Omental fat pad (tissue), 4 donors: Measurements from ENCODE around the gene TMEM30A. TPM values are rescaled to one million over a fixed set of nuclear protein-coding genes. Genes with fewer than 3 reads are reported as not detected.

Source experiments
- ATAC-seq: fragments of 150-250 bp; one replicate; pipeline ENCODE4 v1.9.1; 2016; ENCODE audit warnings: mild to moderate bottlenecking, moderate library complexity; ENCODE audit not compliant: low FRiP score
- DNase-seq: peaks from one replicate; pipeline ENCODE4 v3.0.0-alpha.2; 2019; ENCODE audit warnings: low spot score
- CTCF ChIP-seq, 3 donors: fragments of 450-650 bp; IDR thresholded peaks; one replicate each; pipeline ENCODE4 v1.5.1; 2016 to 2017; ENCODE audit warnings: antibody characterized with exemption in 3 of 3, mild to moderate bottlenecking in 3 of 3, moderate library complexity in 2 of 3
- total RNA-seq, 4 donors: library from RNA; depleted of rRNA; stranded (reverse); fragments of >200 nt; gene quantifications; one replicate each; pipeline ENCODE4 v1.1.0, GENCODE V29; 2016

TMEM30A gene
- total RNA-seq = 10 to 100 TPM; 45.2 to 84.3 (median 58.4) TPM

GRCh38 chr6:75284632-75285282 lies at the start of gene TMEM30A:
Gene TMEM30A (minus strand): TSS chr6:75284792. CDS start chr6:75284638, 154 bp downstream.
- DNase-seq (peak; percentile 84), ATAC-seq (peak; percentile 100)
- TF ChIP-seq CTCF (IDR thresholded peaks at IDR 0.05) = no peak

DNA sequence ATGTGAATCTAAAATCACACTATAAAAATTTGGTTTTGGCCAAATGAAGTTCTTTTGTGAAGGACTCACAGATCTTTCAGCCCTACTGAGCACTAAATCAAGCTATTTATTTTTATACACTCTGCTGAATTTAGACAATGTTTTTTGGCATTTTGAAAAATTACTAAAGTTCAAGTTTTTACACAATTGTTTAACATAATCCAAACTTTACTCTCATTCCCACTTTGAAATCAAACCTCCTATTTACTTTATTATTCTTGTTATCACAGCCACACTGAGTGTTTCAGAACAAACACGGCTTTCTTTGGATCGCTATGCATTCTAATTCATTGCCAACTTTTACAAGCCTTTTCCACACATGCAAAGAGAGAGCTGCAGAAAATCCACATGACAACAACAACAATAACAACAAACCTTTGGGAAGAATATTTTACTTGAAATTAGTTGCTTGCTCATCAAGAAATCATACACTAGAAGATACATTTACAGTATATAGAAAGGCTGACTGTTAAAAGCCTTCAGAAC lies 49.1 kb upstream of the TMEM30A start:
- ATAC-seq (no peak), DNase-seq (no peak)
- no peak for TF ChIP-seq CTCF (IDR thresholded peaks at IDR 0.05)

DNA sequence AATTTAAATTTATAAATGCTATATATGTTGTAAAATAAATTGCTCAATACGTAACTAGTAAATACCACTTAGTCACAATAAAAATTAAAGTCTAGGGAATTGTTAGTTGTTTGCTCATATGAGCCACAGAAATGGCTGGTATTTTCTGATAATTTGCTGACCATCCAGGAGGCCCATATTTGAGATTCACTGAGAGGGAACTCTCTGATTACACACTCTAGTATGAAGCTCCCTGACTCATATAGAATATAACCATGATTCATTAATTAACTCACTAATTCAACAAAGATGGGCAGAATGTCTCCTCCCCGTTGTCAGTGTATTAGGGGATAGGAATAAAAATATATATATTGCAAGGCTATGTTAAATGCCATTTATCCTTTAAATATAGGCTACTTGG lies 46.6 kb upstream of the TMEM30A start:
- no peak for ATAC-seq
- no peak for DNase-seq
- TF ChIP-seq CTCF (IDR thresholded peaks at IDR 0.05) = no peak

DNA sequence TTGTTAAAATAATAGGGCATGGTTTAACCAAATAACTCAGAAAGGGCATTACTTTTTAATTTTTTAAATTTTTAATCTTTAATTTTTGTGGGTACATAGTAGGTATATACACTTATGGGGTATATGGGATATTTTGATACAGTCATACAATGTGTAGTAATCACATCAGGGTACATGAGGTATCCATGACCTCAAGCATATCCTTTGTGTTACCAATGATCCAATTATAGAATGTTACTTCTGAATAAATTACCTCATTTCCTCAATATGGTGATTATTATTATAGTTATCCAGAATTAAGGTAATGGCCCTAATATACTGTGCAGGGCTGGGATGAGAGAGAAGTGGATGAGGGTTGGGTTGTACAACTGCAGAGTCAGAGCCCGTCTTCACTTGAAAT lies 45.1 kb upstream of the TMEM30A start:
- ATAC-seq = no peak
- no peak for TF ChIP-seq CTCF (IDR thresholded peaks at IDR 0.05)
- DNase-seq = no peak

GRCh38 chr6:75327807-75328206 lies 43.2 kb upstream of the TMEM30A start:
- no peak for TF ChIP-seq CTCF (IDR thresholded peaks at IDR 0.05)

GRCh38 chr6:75326557-75327258 lies 42.1 kb upstream of the TMEM30A start:
- DNase-seq = no peak
- TF ChIP-seq CTCF (IDR thresholded peaks at IDR 0.05) = no peak

More at GRCh38 chr6:75327807-75328206, 43.2 kb upstream of the TMEM30A start:
- ATAC-seq (no peak), DNase-seq (no peak)

More at GRCh38 chr6:75326557-75327258, 42.1 kb upstream of the TMEM30A start:
- no peak for ATAC-seq
